ENCODE data around the gene EFCAB6. TPM values are rescaled to one million over a fixed set of nuclear protein-coding genes. Genes with fewer than 3 reads are reported as not detected.

The EFCAB6 gene
- total and polyA plus RNA-seq, 4 donors = 0.14 to 2.1 (median 0.53) TPM

- H3K4me1 ChIP-seq (ENCODE audit: control insufficient read depth in 4 of 4, insufficient read depth in 4 of 4, low read length in 3 of 4) = peaks cover 0 to 7% (median 3%) of the 10 kb centered on the region in 4 donors
- peaks cover 0 to 2% (median 0%) of the 10 kb centered on the region in 4 donors for H3K9me3 ChIP-seq (ENCODE audit: control insufficient read depth in 4 of 4, low read length in 3 of 4)
- H3K4me3 ChIP-seq (ENCODE audit: low read depth in 1 of 3, low read length in 3 of 3) = no peak overlapping the region
- H3K36me3 ChIP-seq (ENCODE audit: control insufficient read depth in 4 of 4, insufficient read depth in 3 of 4, low read depth in 1 of 4, low read length in 3 of 4) = no peaks in the 10 kb centered on the region
- H3K27ac ChIP-seq (ENCODE audit: low read depth in 1 of 2, low read length in 2 of 2) = no peak overlapping the region
- TF ChIP-seq MAX (IDR thresholded peaks at IDR 0.05) (no peak), FOXA2 (IDR thresholded peaks at IDR 0.05) (no peak), ZBTB33 (IDR thresholded peaks at IDR 0.05) (no peak), FOXA1 (IDR thresholded peaks at IDR 0.05) (no peak), ATF3 (IDR thresholded peaks at IDR 0.05) (no peak), CTCF (IDR thresholded peaks at IDR 0.05; ENCODE audit: low read depth, low read length, missing input control) (no peak), REST (IDR thresholded peaks at IDR 0.05) (no peak), YY1 (IDR thresholded peaks at IDR 0.05) (no peak), NR2F2 (IDR thresholded peaks at IDR 0.05) (no peak), HNF4G (IDR thresholded peaks at IDR 0.05) (no peak), JUND (IDR thresholded peaks at IDR 0.05) (no peak), RXRA (IDR thresholded peaks at IDR 0.05) (no peak), GABPA (IDR thresholded peaks at IDR 0.05 in 1 of 2, conservative IDR thresholded peaks at IDR 0.05 in 1 of 2) (no peak), HNF4A (conservative IDR thresholded peaks at IDR 0.05) (no peak), SP1 (IDR thresholded peaks at IDR 0.05) (no peak)
- H3K27me3 ChIP-seq (ENCODE audit: control insufficient read depth in 4 of 4, insufficient read depth in 4 of 4, low read length in 3 of 4) = peaks cover 2 to 12% (median 6%) of the 10 kb centered on the region in 4 donors
- no peak for DNase-seq (ENCODE audit: low spot score)
- WGBS = 82% methylated on average over 11 of the region's 11 CpGs
- H3K9ac ChIP-seq (ENCODE audit: low read depth in 1 of 2, low read length in 2 of 2) = no peak overlapping the region
These were observed 48.0 kb upstream of the EFCAB6 start for GRCh38 chr22:43860126-43860525.

GRCh38 chr22:43859621-43860020, 47.5 kb upstream of the EFCAB6 start:
- H3K4me3 ChIP-seq (ENCODE audit: low read depth in 1 of 3, low read length in 3 of 3) = no peak overlapping the region
- H3K27ac ChIP-seq (ENCODE audit: low read depth in 1 of 2, low read length in 2 of 2) = no peak overlapping the region
- H3K4me1 ChIP-seq (ENCODE audit: control insufficient read depth in 4 of 4, insufficient read depth in 4 of 4, low read length in 3 of 4) = peaks cover 0 to 7% (median 3%) of the 10 kb centered on the region in 4 donors
- H3K36me3 ChIP-seq (ENCODE audit: control insufficient read depth in 4 of 4, insufficient read depth in 3 of 4, low read depth in 1 of 4, low read length in 3 of 4) = no peaks in the 10 kb centered on the region
- DNase-seq (ENCODE audit: low spot score) = no peak
- H3K27me3 ChIP-seq (ENCODE audit: control insufficient read depth in 4 of 4, insufficient read depth in 4 of 4, low read length in 3 of 4) = peaks cover 2 to 12% (median 6%) of the 10 kb centered on the region in 4 donors
- WGBS = 81% methylated on average over 14 of the region's 14 CpGs
- peaks cover 0 to 2% (median 0%) of the 10 kb centered on the region in 4 donors for H3K9me3 ChIP-seq (ENCODE audit: control insufficient read depth in 4 of 4, low read length in 3 of 4)
- H3K9ac ChIP-seq (ENCODE audit: low read depth in 1 of 2, low read length in 2 of 2) = no peak overlapping the region
- no peak for TF ChIP-seq YY1 (IDR thresholded peaks at IDR 0.05)
- TF ChIP-seq EGR1 (IDR thresholded peaks at IDR 0.05; ENCODE audit: low read depth in 2 of 2) = no peak
- TF ChIP-seq NR2F2 (IDR thresholded peaks at IDR 0.05) = no peak
- no peak for TF ChIP-seq GABPA (IDR thresholded peaks at IDR 0.05 in 1 of 2, conservative IDR thresholded peaks at IDR 0.05 in 1 of 2)
- no peak for TF ChIP-seq CTCF (IDR thresholded peaks at IDR 0.05; ENCODE audit: low read depth, low read length, missing input control)
- no peak for TF ChIP-seq FOXA2 (IDR thresholded peaks at IDR 0.05)
- no peak for TF ChIP-seq RXRA (IDR thresholded peaks at IDR 0.05)
- no peak for TF ChIP-seq HNF4A (conservative IDR thresholded peaks at IDR 0.05)
- TF ChIP-seq TAF1 (conservative IDR thresholded peaks at IDR 0.05) = no peak
- TF ChIP-seq HNF4G (IDR thresholded peaks at IDR 0.05) = no peak
- TF ChIP-seq SP1 (IDR thresholded peaks at IDR 0.05) = no peak
- no peak for TF ChIP-seq FOXA1 (IDR thresholded peaks at IDR 0.05)
- no peak for TF ChIP-seq ATF3 (IDR thresholded peaks at IDR 0.05)
- TF ChIP-seq JUND (IDR thresholded peaks at IDR 0.05) = no peak
